Fibroblast of skin of right biceps (primary cell): ENCODE results near the gene SIGLEC1.
A peak's percentile ranks its signal among the peaks of the same experiment; 100 is the strongest.

Source experiments
- DNase-seq: peaks from one replicate; pipeline ENCODE4 v3.0.0-alpha.2; 2013

SIGLEC1 gene

DNA sequence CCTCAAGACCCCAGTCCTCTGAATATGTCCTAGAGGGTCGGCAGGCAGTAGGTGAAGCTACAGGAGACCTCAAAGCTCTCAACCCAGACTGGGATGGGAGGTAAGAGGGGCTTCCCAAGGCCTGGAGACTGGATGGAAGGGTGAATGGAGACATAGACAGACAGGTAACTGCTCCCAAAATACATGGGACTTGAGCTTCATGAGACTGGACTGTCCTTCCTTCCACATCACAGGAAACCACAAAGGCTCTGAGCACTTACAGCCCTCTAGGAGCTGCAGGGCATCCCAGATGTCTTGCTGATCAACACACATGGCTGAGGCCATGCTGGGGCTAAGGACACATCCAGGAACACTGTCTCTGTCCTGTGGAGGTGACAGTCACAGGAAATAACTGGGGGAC is 31.6 kb upstream of the SIGLEC1 start:
- DNase-seq = no peak

DNA sequence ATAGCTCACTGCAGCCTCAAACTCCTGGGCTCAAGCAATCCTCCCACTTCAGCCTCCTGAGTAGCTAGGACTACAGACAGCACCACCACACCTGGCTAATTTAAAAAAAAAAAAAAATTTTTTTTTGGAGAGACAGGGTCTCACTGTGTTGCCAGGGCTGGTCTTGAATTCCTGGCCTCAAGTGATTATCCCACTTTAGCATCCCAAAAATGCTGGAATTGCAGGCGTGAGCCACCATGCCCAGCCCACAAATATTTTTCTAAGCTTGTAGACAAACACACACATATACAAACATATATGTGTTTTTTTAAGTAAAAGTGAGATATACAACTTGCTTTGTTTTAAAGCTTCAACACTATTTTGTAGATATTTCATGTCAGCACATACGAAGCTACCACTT is 30.9 kb upstream of the SIGLEC1 start:
- DNase-seq = peak; percentile 20

DNA sequence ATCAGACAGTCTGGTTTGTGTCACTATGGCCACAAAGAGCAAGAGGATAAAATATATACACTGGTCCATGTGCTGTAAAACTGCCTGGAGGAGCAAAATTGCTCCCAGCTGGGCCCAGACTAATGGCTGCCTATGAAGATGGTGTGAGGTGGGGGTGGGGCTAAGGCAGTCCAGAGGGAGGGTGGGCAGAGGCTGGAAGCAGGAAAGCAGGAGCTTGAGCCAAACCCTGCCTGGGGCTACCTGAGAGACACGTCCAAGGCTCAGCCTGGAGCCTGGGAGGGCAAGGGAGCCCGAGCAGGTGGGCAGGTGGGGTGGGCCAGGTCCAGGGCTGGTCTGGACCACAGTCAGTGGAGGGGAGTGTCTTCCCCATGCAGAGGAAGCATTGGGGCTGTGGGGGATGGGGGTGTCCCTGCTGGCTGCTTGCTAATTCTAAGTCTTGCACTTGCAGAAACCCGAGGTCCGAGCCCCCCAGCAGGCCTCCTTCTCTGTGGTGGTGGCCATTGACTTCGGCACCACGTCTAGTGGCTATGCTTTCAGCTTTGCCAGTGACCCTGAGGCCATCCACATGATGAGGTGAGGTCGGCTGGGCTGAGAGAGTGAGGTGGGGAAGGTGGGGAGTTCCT is 29.5 kb upstream of the SIGLEC1 start:
- no peak for DNase-seq

DNA sequence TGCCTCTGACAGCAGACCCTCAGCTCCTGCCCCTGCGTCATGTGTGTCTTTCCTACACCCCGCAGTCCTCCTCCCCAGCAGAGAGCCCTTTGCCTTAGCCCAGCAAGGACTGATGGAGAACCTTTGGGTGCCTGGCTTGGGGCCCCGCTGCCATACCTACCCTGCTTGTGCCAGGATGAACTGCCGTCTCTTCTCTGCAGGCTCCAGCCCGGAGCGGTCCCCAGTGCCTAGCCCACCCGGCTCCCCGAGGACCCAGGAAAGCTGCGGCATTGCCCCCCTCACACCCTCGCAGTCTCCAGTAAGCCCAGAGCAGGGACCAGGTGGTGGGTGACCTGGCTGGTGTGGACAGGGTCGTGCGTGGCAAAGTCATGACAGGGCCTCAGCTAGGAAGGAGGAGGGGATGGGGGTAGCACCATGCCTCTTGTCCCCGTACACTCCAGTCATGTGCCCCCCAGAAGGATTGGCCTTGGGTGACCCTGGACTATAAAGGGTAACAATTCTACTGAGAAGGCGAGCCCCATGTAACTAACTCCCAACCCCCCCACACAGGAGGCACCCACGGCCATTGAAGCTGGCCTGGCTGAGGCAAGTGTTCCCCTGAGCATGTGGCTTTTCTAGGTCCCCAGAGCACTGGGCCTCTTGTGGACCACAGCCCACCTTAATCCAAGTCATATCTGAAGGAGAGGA is 28.4 kb upstream of the SIGLEC1 start:
- no peak for DNase-seq

GRCh38 chr20:3739926-3740451 is 27.6 kb upstream of the SIGLEC1 start:
- DNase-seq = no peak

DNA sequence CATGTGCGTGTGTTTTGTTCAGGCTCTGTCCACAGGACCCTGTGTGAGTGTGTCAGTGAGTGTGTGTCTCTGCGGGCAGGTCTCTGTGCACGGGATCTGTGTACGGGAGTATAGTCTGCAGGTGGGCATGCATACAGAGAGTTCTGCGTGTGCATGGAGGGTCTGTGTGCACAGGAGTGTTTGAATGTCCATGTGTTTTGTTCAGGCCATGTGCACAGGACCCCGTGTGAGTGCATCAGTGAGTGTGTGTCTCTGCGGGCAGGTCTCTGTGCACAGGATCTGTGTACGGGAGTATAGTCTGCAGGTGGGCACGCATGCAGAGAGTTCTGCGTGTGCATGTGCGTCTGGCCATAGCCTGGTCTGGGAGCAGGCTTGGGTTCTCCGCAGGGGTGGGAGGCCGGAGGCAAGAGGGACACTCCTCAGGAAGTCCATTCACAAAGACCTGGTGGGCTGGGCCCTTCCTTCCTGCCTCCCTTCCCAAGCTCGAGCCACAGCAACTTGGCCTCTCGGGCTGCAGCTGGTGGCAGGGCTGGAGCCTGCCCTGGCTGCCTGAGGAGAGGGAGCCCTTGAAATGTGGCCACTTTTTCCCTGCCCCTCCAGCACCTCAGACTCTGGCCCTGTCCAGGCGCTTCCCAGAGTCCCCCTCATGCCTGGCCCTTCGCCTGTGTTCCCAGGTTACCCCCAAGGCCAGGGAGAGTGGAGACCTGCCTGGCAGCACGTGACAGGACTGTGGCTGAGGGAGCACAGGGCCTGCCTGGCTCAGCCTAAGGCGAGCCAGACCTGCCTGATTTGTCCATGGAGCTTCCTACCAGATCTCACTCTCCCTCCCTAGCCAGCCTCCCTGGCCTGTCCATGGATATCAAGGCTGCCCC is 26.9 kb upstream of the SIGLEC1 start:
- DNase-seq = no peak

- DNase-seq = no peak
These were observed 26.0 kb upstream of the SIGLEC1 start for GRCh38 chr20:3738111-3739053.

- no peak for DNase-seq
These were observed 23.4 kb upstream of the SIGLEC1 start for GRCh38 chr20:3735768-3736167.

DNA sequence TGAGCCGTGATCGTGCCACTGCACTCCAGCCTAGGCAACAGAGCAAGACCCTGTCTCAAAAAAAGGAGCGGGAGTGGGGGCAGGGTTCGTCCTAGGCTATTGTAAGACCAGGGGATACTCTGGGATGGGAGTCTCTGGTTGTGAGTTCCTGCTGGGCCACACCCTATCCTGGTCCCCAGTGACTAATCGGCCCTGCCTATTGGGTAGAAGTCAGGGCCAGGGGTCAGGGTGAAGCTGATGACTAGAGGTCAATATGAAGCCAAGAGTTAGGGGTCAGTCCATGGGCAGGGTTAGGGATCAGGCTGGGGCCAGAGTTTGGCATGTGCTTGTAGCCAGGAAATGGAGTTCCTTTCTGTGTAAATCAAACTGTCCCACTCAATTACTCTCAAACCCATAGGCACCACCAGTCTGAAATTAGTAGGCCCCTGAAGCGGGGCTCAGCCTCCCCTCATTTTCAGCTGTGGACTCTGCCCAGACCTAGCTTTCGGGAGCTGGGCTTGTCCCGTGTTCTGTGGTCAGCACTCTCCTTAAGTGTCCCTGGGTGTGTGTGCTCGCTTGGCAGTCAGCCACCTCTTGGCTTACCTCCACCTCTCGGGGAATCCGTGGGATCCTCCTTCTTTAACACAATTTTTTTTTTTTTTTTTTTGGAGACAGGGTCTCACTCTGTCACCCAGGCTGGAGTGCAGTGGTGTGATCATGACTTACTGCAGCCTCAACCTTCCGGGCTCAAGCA is 21.9 kb upstream of the SIGLEC1 start:
- DNase-seq = no peak

DNA sequence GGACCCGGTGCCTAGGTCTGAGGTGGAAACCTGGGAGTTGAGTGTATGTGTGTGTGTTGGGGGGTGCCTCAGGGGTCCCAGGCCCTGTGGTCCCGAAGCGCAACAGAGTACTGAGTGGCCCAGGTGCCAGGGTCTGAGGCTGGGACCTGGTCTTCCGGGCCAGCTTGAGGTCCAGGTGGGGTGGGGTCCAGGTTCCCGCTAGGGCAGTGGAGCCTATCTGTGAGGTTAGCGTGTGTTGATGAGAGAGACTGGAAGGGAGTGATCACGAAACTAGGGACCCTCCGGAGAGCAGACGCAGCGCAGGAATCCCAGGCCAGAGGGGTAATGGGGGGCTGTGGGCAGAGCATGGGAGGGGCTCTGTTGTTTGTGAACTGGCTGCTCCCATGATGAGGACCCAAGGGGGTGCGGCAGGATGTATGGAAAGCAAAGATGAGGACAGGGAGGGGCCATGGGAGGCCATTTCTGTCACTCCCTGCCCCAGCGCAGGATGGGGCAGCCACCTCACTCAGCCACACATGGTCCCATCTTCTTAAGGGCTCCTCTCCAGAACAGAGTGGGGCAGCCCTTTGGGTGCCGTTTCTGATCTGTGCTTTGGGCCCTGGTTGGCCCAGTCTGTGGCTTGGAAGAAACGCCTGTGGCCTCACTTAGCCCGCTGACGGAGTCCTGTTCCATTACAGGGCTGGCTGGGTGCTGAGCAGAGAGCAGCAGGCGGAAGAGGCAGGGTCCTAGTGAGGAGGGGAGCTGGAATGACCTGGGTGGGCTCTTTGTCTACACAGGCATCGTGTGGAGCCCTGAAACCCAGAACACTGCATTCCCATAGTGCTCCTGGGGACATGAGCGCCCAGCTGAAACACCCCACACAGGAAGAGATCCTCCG is 21.0 kb upstream of the SIGLEC1 start:
- no peak for DNase-seq

- peak; percentile 15 for DNase-seq
These were observed 20.1 kb upstream of the SIGLEC1 start, which contains the start of gene HSPA12B for GRCh38 chr20:3732327-3733118. HSPA12B (plus strand) TSS chr20:3732685; CDS start chr20:3738675, 5,990 bp downstream.

DNA sequence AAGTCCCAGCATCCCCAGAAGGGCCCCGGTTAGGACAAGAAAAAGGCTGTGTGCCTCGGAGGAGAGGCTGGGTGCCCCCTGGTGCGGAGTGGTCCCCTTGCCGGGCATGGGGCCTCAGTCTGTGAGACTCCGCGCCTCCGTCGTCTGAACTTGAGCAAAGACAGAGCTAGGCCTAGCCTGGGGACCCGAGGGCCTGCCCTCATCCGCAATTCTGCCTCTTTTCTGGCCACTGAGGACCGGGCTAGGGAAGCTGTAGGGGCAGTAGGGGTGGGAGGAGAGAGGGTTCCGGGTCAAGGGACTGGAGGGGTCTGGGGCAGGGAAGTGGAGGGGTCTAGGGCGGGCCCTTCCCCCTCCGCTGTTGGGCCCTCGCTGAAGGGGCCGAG is 19.5 kb upstream of the SIGLEC1 start:
- no peak for DNase-seq

DNA sequence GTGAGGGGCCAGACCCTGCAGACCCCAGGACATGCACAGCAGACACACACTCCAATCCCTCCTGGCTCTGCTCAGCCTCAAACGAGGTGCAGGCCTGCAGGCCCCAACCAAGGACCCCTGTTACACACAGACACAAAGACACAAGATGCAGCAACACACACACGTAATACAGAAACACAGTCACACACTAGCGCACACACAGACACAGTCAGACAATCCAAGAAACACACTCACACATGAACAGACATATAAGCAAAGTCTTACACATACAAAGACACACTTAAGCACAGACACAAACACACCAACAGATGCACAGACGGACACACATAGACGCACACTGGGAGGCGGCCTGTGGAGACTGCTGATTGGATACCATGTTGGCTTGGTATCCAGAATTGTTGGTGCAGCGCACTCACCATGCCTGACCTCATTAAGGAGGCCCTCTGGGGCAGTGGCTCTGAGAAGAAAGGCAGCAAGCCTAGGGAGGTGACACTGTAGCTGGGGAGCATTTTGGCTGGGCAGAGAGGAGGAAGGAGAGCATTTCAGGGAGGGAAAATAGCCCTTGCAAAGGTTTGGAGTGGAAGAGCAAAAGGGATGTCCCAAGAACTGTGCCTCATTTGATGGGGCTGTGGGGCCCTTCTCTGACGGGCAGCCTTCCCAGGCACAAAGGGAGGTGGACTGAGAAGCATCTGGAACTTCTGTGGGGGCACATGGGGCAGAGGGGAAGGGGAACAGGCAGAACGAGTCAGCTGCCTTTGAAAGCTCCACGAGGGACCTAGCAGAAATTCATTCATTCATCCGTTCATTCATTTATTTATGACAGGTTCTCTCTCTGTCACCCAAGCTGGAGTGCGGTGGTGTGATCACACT is 18.6 kb upstream of the SIGLEC1 start:
- no peak for DNase-seq

DNA sequence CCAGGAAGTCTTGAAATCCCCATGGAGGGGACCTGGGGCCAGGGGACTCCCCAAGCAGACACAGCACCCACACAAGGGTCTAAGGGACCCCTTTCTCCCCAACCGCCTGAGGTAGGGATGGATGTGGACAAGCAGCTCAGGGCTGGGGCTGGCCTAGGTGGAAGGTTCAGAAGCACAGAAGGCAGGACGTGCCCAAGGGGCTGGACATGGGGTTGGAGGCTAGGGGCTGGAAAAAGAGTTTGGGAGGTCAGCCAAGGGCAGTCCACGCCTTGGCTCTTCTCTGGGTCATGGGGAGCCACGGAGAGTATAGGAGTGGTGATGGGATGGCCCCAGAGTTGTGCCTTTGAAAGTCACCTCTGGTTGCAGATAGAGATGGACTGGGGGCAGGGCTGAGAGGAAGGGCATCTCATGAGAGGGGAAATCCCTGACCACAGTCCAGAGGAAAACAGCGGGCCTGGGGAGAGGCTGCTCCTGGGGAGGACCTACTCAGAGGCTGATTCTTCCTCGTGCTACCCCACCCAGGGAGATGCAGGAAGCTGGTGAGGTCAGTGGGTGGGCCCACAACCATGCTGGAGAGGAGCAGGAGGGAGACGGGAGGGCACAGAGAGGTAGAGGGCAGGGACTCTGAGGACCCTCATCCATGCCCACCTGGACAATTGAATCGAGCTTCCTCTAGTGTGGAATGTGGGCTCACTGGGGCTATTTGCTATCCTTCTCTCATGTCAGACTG is 17.6 kb upstream of the SIGLEC1 start:
- DNase-seq = no peak

GRCh38 chr20:3729378-3729777 is 17.0 kb upstream of the SIGLEC1 start:
- no peak for DNase-seq

DNA sequence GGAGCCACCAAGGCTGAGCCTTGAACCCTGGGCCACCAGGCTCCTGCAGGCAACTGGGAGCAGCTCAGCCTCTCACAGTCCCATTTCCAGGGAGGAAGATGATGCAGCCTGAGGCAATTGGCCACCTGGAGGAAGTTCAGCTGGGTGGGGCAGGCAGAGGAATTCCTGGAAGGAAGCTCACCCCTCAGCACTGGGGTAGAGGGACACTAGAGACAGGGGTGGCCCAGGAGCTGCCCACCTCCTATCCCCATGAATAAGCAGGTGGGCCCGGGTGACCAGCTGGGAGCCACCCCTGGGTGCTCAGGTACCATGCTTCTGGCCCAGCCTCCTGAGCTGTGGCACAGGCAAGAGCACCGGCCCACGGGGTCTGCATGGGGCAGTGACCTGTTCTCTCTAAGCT is 16.5 kb upstream of the SIGLEC1 start:
- DNase-seq = no peak

DNA sequence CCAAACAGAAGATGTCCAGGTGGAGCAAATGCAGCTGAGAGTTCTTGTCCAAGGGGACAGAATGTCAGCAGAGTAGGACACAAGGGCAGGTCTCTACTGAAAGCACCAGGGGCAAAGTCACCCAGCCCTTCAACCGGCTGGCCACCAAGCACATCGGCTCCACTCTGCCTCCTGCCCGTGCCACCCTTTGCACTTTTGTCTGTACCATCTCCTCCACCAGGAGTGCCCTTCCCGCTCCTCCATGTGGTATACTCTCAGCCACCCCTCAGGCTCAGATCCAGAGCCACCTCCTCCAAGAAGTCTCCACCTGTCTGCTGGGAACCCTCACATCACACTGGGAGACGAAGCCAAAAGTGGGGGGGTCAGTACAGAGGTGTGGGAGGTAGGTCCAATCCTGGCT is 16.0 kb upstream of the SIGLEC1 start:
- no peak for DNase-seq

GRCh38 chr20:3727401-3728021 is 15.1 kb upstream of the SIGLEC1 start:
- DNase-seq = peak; percentile 65
